ENCODE results near the gene TRAK1.

TRAK1 gene

DNA sequence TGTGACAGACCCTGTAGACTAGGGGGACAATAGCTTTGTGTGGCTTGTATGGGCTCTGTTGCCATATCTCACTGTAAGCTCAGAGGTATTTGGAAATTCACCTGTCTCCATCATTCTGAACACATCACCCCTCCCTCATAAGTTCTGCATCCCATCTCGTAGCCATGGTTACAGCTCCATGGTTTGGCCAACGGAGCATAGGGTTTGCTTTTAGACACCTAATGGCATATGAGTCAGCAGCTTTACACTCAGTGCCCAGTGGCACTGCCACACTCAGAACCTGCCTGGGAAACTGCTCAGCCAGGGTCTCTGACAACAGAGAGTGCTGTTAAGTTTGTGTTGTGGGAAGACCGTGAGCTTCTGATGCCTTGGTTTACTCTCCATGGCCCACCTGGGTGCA lies 107.6 kb downstream of the TRAK1 start:
- Histone ChIP-seq H3K4me3 (ENCODE audit: low read depth, low read length) (no peak overlapping the region), H3K36me3 (replicated peaks) (peaks cover 50% of the 10 kb centered on the region), H3K27ac (no peak overlapping the region), H3K27me3 (replicated peaks) (no peaks in the 10 kb centered on the region)
- TF ChIP-seq, protein P1, sequence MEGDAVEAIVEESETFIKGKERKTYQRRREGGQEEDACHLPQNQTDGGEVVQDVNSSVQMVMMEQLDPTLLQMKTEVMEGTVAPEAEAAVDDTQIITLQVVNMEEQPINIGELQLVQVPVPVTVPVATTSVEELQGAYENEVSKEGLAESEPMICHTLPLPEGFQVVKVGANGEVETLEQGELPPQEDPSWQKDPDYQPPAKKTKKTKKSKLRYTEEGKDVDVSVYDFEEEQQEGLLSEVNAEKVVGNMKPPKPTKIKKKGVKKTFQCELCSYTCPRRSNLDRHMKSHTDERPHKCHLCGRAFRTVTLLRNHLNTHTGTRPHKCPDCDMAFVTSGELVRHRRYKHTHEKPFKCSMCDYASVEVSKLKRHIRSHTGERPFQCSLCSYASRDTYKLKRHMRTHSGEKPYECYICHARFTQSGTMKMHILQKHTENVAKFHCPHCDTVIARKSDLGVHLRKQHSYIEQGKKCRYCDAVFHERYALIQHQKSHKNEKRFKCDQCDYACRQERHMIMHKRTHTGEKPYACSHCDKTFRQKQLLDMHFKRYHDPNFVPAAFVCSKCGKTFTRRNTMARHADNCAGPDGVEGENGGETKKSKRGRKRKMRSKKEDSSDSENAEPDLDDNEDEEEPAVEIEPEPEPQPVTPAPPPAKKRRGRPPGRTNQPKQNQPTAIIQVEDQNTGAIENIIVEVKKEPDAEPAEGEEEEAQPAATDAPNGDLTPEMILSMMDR (IDR thresholded peaks at IDR 0.05; ENCODE audit: low read depth, low read length, missing control alignments): no peak
- no peak for DNase-seq
- in situ Hi-C loops (cut with HindIII; ENCODE audit: low pct_ligation_motif_present, low sequenced_read_pairs): no loop called here

- Histone ChIP-seq H3K27ac (no peak overlapping the region), H3K27me3 (replicated peaks) (no peaks in the 10 kb centered on the region), H3K4me3 (ENCODE audit: low read depth, low read length) (no peak overlapping the region), H3K36me3 (replicated peaks) (peaks cover 41% of the 10 kb centered on the region)
- in situ Hi-C loops (cut with HindIII; ENCODE audit: low pct_ligation_motif_present, low sequenced_read_pairs): no loop called here
- DNase-seq: no peak
- TF ChIP-seq, protein P1 (IDR thresholded peaks at IDR 0.05; ENCODE audit: low read depth, low read length, missing control alignments): no peak
Observed at GRCh38 chr3:42202217-42202865, 111.2 kb downstream of the TRAK1 start.

- TF ChIP-seq, protein P1 (IDR thresholded peaks at IDR 0.05; ENCODE audit: low read depth, low read length, missing control alignments): no peak
- Histone ChIP-seq H3K4me3 (ENCODE audit: low read depth, low read length) (no peak overlapping the region), H3K27ac (no peak overlapping the region), H3K27me3 (replicated peaks) (no peaks in the 10 kb centered on the region), H3K36me3 (replicated peaks) (peaks cover 37% of the 10 kb centered on the region)
- in situ Hi-C loops (cut with HindIII; ENCODE audit: low pct_ligation_motif_present, low sequenced_read_pairs): no loop called here
- no peak for DNase-seq
Observed at GRCh38 chr3:42204867-42205599, 113.9 kb downstream of the TRAK1 start.

GRCh38 chr3:42205800-42206514 lies 114.8 kb downstream of the TRAK1 start:
- in situ Hi-C loops (cut with HindIII; ENCODE audit: low pct_ligation_motif_present, low sequenced_read_pairs): no loop called here
- Histone ChIP-seq H3K36me3 (replicated peaks) (peaks cover 41% of the 10 kb centered on the region), H3K27ac (no peak overlapping the region), H3K4me3 (ENCODE audit: low read depth, low read length) (no peak overlapping the region), H3K27me3 (replicated peaks) (no peaks in the 10 kb centered on the region)
- DNase-seq: no peak
- TF ChIP-seq, protein P1 (IDR thresholded peaks at IDR 0.05; ENCODE audit: low read depth, low read length, missing control alignments): no peak

DNA sequence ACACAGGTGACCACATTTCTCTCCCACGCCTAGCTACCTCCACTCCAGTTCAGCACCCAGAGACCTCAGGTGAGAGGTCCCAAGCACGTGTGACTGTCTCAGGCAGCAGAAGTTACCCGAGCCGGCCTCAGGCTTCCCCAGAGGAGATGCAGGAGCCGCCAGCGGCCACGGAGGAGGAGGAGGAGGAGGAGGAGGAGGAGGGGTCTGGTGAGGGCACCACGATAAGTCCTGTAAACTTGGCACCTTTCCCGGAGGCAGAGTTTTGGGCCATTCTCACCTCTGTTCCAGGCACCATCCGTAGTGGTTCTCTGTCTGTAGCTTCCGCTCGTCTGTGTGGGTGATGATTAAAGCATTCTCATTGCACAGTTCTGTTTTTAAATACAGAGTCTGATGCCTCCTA lies 118.8 kb downstream of the TRAK1 start:
- no peak overlapping the region for H3K27ac ChIP-seq
- TF ChIP-seq, protein P1 (IDR thresholded peaks at IDR 0.05; ENCODE audit: low read depth, low read length, missing control alignments): no peak
- in situ Hi-C loops (cut with HindIII; ENCODE audit: low pct_ligation_motif_present, low sequenced_read_pairs): no loop called here
- H3K27me3 ChIP-seq (replicated peaks): no peaks in the 10 kb centered on the region
- H3K4me3 ChIP-seq (ENCODE audit: low read depth, low read length): no peak overlapping the region
- DNase-seq: no peak
- peaks cover 26% of the 10 kb centered on the region for H3K36me3 ChIP-seq (replicated peaks)
